LNCaP clone FGC (cell line): Measurements from ENCODE around the gene PCCA.

Experiments
- DNase-seq: peaks from one replicate; pipeline ENCODE4 v3.0.0-alpha.2; 2011; ENCODE audit warnings: low read depth
- H3K4me3 ChIP-seq: 2 replicates; pipeline ENCODE4 v1.5.1; 2011; ENCODE audit warnings: mild to moderate bottlenecking, low read depth, low read length, control low read depth
- TF ChIP-seq, protein P1 (sequence below): IDR thresholded peaks from 2 replicates; pipeline ENCODE4 v1.5.1; 2012; ENCODE audit warnings: mild to moderate bottlenecking; ENCODE audit not compliant: control insufficient read depth, insufficient read depth; ENCODE audit errors: extremely low read depth

The PCCA gene

DNA sequence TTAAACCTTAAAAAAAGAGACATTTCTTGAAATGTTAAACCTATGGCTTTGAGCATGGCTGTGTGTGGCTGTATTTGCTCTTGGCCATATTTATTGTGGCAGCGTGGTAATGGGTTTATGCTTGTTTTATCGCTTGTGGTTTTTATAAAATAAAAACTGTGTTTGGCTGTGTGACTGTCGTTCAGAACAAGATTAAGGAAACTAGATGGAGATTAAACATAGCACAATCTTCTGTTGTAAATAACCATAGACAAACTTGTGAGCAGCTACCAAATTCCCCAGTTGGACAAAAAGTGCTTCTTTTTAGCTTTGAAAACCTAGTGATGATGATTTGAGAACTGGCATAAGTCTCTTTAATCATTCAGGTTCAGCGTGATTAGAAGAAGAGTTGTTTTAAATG is 308.7 kb downstream of the PCCA start:
- no peak for DNase-seq
- no peak overlapping the region for H3K4me3 ChIP-seq
- TF ChIP-seq, protein P1, sequence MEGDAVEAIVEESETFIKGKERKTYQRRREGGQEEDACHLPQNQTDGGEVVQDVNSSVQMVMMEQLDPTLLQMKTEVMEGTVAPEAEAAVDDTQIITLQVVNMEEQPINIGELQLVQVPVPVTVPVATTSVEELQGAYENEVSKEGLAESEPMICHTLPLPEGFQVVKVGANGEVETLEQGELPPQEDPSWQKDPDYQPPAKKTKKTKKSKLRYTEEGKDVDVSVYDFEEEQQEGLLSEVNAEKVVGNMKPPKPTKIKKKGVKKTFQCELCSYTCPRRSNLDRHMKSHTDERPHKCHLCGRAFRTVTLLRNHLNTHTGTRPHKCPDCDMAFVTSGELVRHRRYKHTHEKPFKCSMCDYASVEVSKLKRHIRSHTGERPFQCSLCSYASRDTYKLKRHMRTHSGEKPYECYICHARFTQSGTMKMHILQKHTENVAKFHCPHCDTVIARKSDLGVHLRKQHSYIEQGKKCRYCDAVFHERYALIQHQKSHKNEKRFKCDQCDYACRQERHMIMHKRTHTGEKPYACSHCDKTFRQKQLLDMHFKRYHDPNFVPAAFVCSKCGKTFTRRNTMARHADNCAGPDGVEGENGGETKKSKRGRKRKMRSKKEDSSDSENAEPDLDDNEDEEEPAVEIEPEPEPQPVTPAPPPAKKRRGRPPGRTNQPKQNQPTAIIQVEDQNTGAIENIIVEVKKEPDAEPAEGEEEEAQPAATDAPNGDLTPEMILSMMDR: no peak

DNA sequence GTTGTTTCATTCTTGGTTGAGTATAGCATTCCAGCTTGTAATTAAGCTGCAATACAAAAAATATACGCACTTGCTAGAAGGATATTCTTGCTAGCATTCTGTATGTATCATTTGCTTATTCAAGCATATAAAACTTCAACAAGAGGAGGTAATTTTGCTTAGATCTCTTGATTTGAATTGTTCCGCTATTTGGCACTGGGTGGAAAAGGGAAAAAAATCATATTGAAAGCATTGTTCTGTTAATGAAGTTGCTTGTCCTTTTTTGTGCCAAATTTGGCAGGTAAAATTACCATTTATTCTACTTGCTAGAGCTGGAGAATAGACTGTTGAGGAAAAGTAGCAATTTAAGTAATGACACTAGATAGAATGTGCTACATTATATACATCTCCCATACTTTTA is 309.5 kb downstream of the PCCA start:
- no peak overlapping the region for H3K4me3 ChIP-seq
- no peak for DNase-seq
- TF ChIP-seq, protein P1: no peak

DNA sequence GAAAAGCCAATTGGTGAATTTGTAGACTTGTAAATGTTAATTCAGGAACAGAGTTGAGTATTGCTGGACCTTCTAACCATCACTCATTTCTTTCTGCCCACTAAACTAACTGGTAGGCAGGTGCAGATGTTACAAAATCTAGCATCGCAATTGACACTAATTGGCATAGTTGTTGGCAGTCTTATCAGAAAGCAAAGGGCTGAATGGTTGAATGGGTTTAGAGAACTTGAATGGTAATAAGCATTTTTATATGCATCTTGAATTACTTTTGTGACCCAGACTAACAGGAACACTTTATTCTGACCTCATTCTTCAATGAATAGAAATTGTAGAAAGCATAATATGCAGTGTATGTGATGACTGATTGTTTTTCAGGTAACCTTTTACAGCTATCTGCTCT is 310.6 kb downstream of the PCCA start:
- TF ChIP-seq, protein P1: no peak
- H3K4me3 ChIP-seq: no peak overlapping the region
- no peak for DNase-seq

DNA sequence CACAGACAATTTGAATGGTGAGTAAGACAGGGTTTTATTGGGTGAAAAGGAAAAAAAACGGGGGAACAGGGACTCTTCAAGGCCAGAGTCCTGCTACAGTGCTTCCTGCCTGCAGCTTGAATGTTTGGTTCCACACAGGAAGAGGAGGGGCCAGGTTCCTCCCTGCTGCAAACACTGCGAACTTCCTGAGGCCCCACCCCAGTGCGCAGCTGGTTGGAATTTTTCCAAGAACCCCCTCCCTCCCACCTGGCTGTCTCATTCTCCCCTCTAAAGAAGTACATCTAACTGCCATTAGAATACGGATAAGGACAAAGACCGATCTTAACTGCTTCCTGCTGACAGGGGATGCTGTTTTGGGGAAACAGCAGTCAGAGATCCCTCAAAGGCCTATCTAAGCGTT is 314.8 kb downstream of the PCCA start:
- no peak for DNase-seq
- H3K4me3 ChIP-seq: no peak overlapping the region
- TF ChIP-seq, protein P1: no peak

DNA sequence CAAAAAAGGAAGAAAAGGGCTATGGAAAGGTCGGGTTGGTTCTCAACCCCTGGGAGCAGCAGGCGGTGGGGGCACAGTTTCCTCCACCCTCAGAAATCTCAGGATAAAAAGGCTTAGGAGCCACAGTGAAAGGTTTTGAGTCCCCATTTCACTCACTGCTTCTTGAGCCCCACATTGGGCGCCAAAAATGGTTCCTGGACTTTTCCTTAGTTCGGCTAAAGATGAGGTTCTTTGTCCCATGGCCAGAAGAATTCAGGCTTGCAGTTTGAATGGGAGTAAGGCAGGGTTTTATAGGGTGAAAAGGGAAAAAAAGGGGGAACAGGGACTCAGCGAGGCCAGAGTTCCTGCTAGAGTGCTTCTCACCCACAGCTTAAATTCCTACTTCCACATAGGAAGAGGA is 320.2 kb downstream of the PCCA start:
- DNase-seq: no peak
- TF ChIP-seq, protein P1: no peak
- H3K4me3 ChIP-seq: no peak overlapping the region

DNA sequence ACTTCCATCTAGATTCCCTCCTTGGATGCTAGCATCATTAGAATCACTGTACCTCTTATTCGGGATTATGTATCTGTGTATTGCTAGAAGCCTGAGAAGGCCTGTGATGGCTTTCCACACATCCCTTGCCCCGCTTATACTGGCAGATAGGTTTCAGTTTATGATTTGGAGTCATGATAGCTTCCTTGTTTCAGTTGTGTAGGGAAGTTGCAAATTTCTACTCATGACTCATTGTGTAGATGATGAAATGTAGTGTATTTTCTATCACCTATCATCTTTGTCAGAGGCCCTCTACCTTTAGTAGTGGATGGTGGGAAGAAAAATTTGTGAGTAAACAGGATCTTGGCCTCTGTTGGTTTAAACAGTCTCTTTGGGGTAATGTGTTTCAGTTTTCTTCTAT is 334.5 kb downstream of the PCCA start:
- TF ChIP-seq, protein P1: no peak
- DNase-seq: no peak
- H3K4me3 ChIP-seq: no peak overlapping the region

DNA sequence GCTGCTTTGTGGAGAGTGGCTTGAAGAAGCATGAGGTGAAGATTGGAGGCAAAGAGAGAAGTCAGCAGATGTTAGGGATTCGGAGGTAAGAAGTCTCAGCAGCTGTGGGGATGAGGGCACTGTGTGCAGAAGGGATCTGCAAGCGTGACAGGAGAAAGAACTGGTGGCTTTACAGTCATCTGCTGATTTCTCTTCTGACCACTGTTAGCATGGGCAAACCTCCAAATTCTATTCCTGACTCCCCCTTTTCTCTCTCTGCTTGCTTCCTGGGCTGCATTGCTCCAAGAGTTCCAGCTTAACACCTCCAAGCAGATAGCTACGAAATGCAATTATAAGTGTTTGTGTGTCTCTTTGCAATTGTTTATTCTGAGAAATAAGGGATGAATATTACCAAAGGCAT is 340.1 kb downstream of the PCCA start:
- TF ChIP-seq, protein P1: no peak
- H3K4me3 ChIP-seq: no peak overlapping the region
- no peak for DNase-seq
